Endothelial cell of umbilical vein (primary cell): ENCODE measurements around the gene GRID1. TPM values are rescaled to one million over a fixed set of nuclear protein-coding genes. Genes with fewer than 3 reads are reported as not detected.

Experiments
- BruUV-seq: library from RNA; stranded (reverse); fragments of 400-500 nt; replicated peaks from 2 replicates; lab custom pipeline; 2021; lab: Mats Ljungman, UMichigan
- CTCF ChIA-PET: fragments of 300-600, 350-600 bp; sonication (Branson Sonifier 250); formaldehyde crosslinking; loops from one replicate; lab custom pipeline; 2021; ENCODE audit warnings: antibody characterized with exemption, inconsistent platforms; lab: Charles Lee
- POLR2A ChIA-PET: fragments of 300-600, 350-600 bp; sonication (Branson Sonifier 250); formaldehyde crosslinking; loops from one replicate; lab custom pipeline; 2021; ENCODE audit warnings: antibody characterized with exemption, inconsistent platforms; lab: Charles Lee
- DNase-seq: peaks from one replicate; pipeline ENCODE4 v3.0.0-alpha.2; 2011; ENCODE audit warnings: low read depth, low spot score
- FAIRE-seq: peaks from 2 replicates; lab custom pipeline; 2011; peaks lifted over from hg19 to GRCh38; lab: Jason Lieb, UNC
- H2AFZ ChIP-seq: 2 replicates; pipeline ENCODE4 v1.6.0; 2012; ENCODE audit warnings: low read depth, low read length, control low read depth, inconsistent platforms
- H3K27ac ChIP-seq: 2 replicates; pipeline ENCODE4 v1.5.1; 2011; ENCODE audit warnings: low read depth, mild to moderate bottlenecking, control low read depth, low read length, moderate library complexity; ENCODE audit not compliant: insufficient read depth
- H3K27me3 ChIP-seq, 2 experiments: 2 replicates each; pipeline versions ENCODE4 v1.6.0 to v1.6.1; 2011; ENCODE audit warnings: low read length in 2 of 2, mixed read lengths in 1 of 2; ENCODE audit not compliant: control insufficient read depth in 2 of 2, insufficient read depth in 2 of 2
- H3K36me3 ChIP-seq, 2 experiments: 2 replicates in 1 of 2; 3 replicates in 1 of 2; pipeline ENCODE4 v1.5.1; 2011; ENCODE audit warnings: low read length in 2 of 2, mild to moderate bottlenecking in 1 of 2, moderate library complexity in 1 of 2; ENCODE audit not compliant: control insufficient read depth in 2 of 2, insufficient read depth in 2 of 2; ENCODE audit errors: extremely low read depth in 1 of 2
- H3K4me1 ChIP-seq: 3 replicates; pipeline ENCODE4 v1.5.1; 2011; ENCODE audit warnings: mild to moderate bottlenecking, low read length; ENCODE audit not compliant: control insufficient read depth, insufficient read depth; ENCODE audit errors: extremely low read depth
- H3K4me2 ChIP-seq: 2 replicates; pipeline ENCODE4 v1.6.1; 2011; ENCODE audit warnings: low read length, control low read depth, mixed read lengths; ENCODE audit not compliant: insufficient read depth
- H3K4me3 ChIP-seq, 3 experiments: fragments of 200-600 bp in 1 of 3; sonication (generic), shearing (Covaris generic) in 1 of 3; replicated peaks in 1 of 3; 2 replicates each; pipeline ENCODE4 v1.5.1; 2011 to 2016; ENCODE audit warnings: control low read depth in 3 of 3, low read length in 3 of 3, mild to moderate bottlenecking in 2 of 3, inconsistent platforms in 1 of 3, low read depth in 1 of 3, moderate library complexity in 1 of 3; ENCODE audit not compliant: insufficient read depth in 1 of 3
- H3K79me2 ChIP-seq: 2 replicates; pipeline ENCODE4 v1.6.0; 2012; ENCODE audit warnings: low read length, inconsistent platforms; ENCODE audit not compliant: control insufficient read depth, insufficient read depth
- H3K9ac ChIP-seq: replicated peaks from 2 replicates; pipeline ENCODE3; 2011; ENCODE audit warnings: low read length, control low read depth; ENCODE audit not compliant: insufficient read depth; ENCODE audit errors: extremely low read depth
- H3K9me1 ChIP-seq: replicated peaks from 3 replicates; pipeline ENCODE4 v1.6.0; 2011; ENCODE audit warnings: mild to moderate bottlenecking, low read length; ENCODE audit not compliant: control insufficient read depth, insufficient read depth; ENCODE audit errors: extremely low read depth
- H3K9me3 ChIP-seq: replicated peaks from 2 replicates; pipeline ENCODE4 v1.5.1; 2012; ENCODE audit warnings: low read length, inconsistent platforms; ENCODE audit not compliant: control insufficient read depth, insufficient read depth
- H4K20me1 ChIP-seq: replicated peaks from 2 replicates; pipeline ENCODE3; 2011; ENCODE audit warnings: mild to moderate bottlenecking, low read length; ENCODE audit not compliant: control insufficient read depth, insufficient read depth; ENCODE audit errors: extremely low read depth
- EZH2 ChIP-seq: IDR thresholded peaks from 2 replicates; pipeline ENCODE4 v1.6.1; 2012; ENCODE audit warnings: borderline replicate concordance, low read depth, mild to moderate bottlenecking, moderate library complexity, low read length, inconsistent platforms; ENCODE audit not compliant: severe bottlenecking
- FOS ChIP-seq: IDR thresholded peaks from 2 replicates; pipeline ENCODE4 v1.6.1; 2011; ENCODE audit warnings: mild to moderate bottlenecking, low read length, moderate library complexity, borderline replicate concordance; ENCODE audit not compliant: insufficient read depth
- JUN ChIP-seq: IDR thresholded peaks from 2 replicates; pipeline ENCODE4 v1.6.1; 2011; ENCODE audit warnings: borderline replicate concordance, low read depth; ENCODE audit not compliant: insufficient read length, insufficient read depth
- POLR2A ChIP-seq: IDR thresholded peaks from 2 replicates; pipeline ENCODE4 v1.6.1; 2012; ENCODE audit warnings: low read depth, mild to moderate bottlenecking, control low read depth, low read length
- POLR2AphosphoS5 ChIP-seq: IDR thresholded peaks from 2 replicates; pipeline ENCODE4 v1.6.1; 2012; ENCODE audit warnings: low read depth, mild to moderate bottlenecking, control low read depth, low read length, moderate library complexity; ENCODE audit not compliant: insufficient read depth
- dilution Hi-C: fragments of 300-500 bp; cut with MboI; formaldehyde crosslinking; loops from one replicate; pipeline ENCODE4 v1.15.0; 2019; ENCODE audit warnings: low sequenced_read_pairs; ENCODE audit not compliant: extremely low pct_ligation_motif_present
- intact Hi-C: fragments of 100-400 bp; cut with micrococcal nuclease; formaldehyde crosslinking; loops from one replicate; pipeline ENCODE4 v1.10.0; 2022
- polyA plus RNA-seq, 4 experiments: library from polyadenylated mRNA; depleted of rRNA in 3 of 4; stranded (reverse) in 3 of 4; unstranded in 1 of 4; fragments of >200 nt; gene quantifications; 2 replicates each; pipeline versions ENCODE4 v1.2.1 to v1.2.3, GENCODE V29; 2011 to 2012; ENCODE audit warnings: missing spikeins in 1 of 4
- total RNA-seq: library from RNA; stranded (reverse); gene quantifications from 2 replicates; pipeline ENCODE4 v1.2.3, GENCODE V29; 2021
- TF ChIP-seq, protein P1 (sequence below), 2 donors: IDR thresholded peaks; 1 replicate in 1 of 2; 2 replicates in 1 of 2; pipeline ENCODE4 v1.5.1; 2011; ENCODE audit warnings: low read length in 2 of 2, mild to moderate bottlenecking in 2 of 2, moderate library complexity in 2 of 2, control low read depth in 1 of 2, inconsistent platforms in 1 of 2, low read depth in 1 of 2; ENCODE audit not compliant: insufficient read depth in 1 of 2; ENCODE audit errors: extremely low read depth in 1 of 2
- TF ChIP-seq, protein P2 (sequence below): IDR thresholded peaks from 2 replicates; pipeline ENCODE4 v1.6.1; 2011; ENCODE audit not compliant: insufficient read depth, insufficient read length

GRID1 gene
- total and polyA plus RNA-seq, 2 donors (not counting 3 experiments of a cell fraction or from before 2014, with no cell fraction given), result not detected

DNA sequence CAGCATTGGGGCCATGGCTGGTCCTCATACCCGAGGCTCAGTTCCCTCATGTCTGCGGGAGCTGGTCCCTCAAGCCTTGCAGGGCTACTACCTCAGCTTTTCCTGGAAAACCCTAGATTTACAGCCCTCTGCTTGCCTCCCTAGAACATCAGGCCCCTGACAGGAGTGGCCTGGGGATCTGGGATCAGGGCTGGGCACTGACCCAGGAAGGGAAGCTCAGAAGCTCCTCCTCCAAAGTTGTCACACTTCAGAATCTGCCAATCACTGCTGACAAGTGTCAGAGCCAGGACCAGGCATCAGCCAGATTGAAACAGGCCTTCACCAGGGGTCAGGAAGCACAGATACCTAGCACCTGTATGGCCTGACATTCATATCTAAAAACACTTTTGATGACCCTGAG, 115.2 kb downstream of the GRID1 start:
- Histone ChIP-seq H4K20me1 (no peaks in the 10 kb centered on the region), H3K4me2 (no peak overlapping the region), H3K27ac (no peak overlapping the region), H3K9me3 (no peaks in the 10 kb centered on the region), H2AFZ (no peak overlapping the region), H3K79me2 (no peaks in the 10 kb centered on the region), H3K9ac (no peak overlapping the region), H3K9me1 (no peaks in the 10 kb centered on the region), H3K4me1 (no peaks in the 10 kb centered on the region), H3K4me3 (no peak overlapping the region), H3K36me3 (no peaks in the 10 kb centered on the region), H3K27me3 (no peaks in the 10 kb centered on the region)
- no TSS peak for BruUV-seq
- dilution Hi-C loops, result no loop called here
- no peak for DNase-seq
- ChIA-PET POLR2A (no interaction called here), CTCF (no interaction called here)
- intact Hi-C loops, result no loop called here
- no peak for TF ChIP-seq EZH2
- TF ChIP-seq POLR2A, result no peak
- TF ChIP-seq FOS, result no peak
- no peak for TF ChIP-seq JUN
- TF ChIP-seq, protein P1, sequence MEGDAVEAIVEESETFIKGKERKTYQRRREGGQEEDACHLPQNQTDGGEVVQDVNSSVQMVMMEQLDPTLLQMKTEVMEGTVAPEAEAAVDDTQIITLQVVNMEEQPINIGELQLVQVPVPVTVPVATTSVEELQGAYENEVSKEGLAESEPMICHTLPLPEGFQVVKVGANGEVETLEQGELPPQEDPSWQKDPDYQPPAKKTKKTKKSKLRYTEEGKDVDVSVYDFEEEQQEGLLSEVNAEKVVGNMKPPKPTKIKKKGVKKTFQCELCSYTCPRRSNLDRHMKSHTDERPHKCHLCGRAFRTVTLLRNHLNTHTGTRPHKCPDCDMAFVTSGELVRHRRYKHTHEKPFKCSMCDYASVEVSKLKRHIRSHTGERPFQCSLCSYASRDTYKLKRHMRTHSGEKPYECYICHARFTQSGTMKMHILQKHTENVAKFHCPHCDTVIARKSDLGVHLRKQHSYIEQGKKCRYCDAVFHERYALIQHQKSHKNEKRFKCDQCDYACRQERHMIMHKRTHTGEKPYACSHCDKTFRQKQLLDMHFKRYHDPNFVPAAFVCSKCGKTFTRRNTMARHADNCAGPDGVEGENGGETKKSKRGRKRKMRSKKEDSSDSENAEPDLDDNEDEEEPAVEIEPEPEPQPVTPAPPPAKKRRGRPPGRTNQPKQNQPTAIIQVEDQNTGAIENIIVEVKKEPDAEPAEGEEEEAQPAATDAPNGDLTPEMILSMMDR (IDR thresholded peaks at IDR 0.05; ENCODE audit: extremely low read depth in 1 of 2, insufficient read depth in 1 of 2, low read depth in 1 of 2, low read length in 2 of 2), result no peak
- TF ChIP-seq POLR2AphosphoS5, result no peak
- TF ChIP-seq, protein P2, sequence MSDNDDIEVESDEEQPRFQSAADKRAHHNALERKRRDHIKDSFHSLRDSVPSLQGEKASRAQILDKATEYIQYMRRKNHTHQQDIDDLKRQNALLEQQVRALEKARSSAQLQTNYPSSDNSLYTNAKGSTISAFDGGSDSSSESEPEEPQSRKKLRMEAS, result no peak
- no peak for FAIRE-seq
